HepG2 (cell line): ENCODE results near the gene SLC29A1. TPM values are rescaled to one million over a fixed set of nuclear protein-coding genes. Genes with fewer than 3 reads are reported as not detected.

Experiments
- ATF7-NPFF ChIP-seq: sonication (generic); formaldehyde crosslinking; IDR thresholded peaks from 2 replicates; pipeline ENCODE4 v1.8.1; 2023; ENCODE audit warnings: mild to moderate bottlenecking, low read depth, missing genetic modification reagents, moderate library complexity
- CEBPZ ChIP-seq: IDR thresholded peaks from 2 replicates; pipeline ENCODE4 v1.6.1; 2012; ENCODE audit warnings: low read length, improper control_type of control experiment
- CENPBD1 ChIP-seq: sonication (generic); formaldehyde crosslinking; IDR thresholded peaks from 2 replicates; pipeline ENCODE4 v1.8.0; 2022; ENCODE audit warnings: missing genetic modification reagents, low read depth, mild to moderate bottlenecking, borderline replicate concordance
- ERF ChIP-seq: IDR thresholded peaks from 2 replicates; pipeline ENCODE4 v1.6.1; 2018; ENCODE audit warnings: missing biosample characterization, missing genetic modification reagents
- HNRNPK ChIP-seq: fragments of 200-400 bp; formaldehyde crosslinking; IDR thresholded peaks from 2 replicates; pipeline ENCODE4 v1.6.1; 2018; ENCODE audit warnings: low read length, low read depth, moderate library complexity, mild to moderate bottlenecking; ENCODE audit not compliant: poor library complexity, severe bottlenecking
- IRF2 ChIP-seq: IDR thresholded peaks from 2 replicates; pipeline ENCODE4 v1.6.1; 2018; ENCODE audit warnings: missing genetic modification reagents, missing compliant biosample characterization
- KDM3A ChIP-seq: IDR thresholded peaks from 2 replicates; pipeline ENCODE4 v1.6.1; 2018; ENCODE audit warnings: low read depth, missing compliant biosample characterization
- PHF5A ChIP-seq: IDR thresholded peaks from one replicate; pipeline ENCODE4 v1.6.1; 2018; ENCODE audit warnings: low read depth, missing genetic modification reagents; ENCODE audit not compliant: unreplicated experiment
- SIX4 ChIP-seq: sonication (generic); formaldehyde crosslinking; IDR thresholded peaks from 2 replicates; pipeline ENCODE4 v1.4.0; 2020; ENCODE audit warnings: missing genetic modification reagents
- SOX5 ChIP-seq: IDR thresholded peaks from 2 replicates; pipeline ENCODE4 v1.6.1; 2016; ENCODE audit warnings: borderline replicate concordance
- THAP9 ChIP-seq: sonication (generic); formaldehyde crosslinking; IDR thresholded peaks from 2 replicates; pipeline ENCODE4; 2020; ENCODE audit warnings: missing genetic modification reagents, mild to moderate bottlenecking, borderline replicate concordance
- YEATS4 ChIP-seq: sonication (generic); formaldehyde crosslinking; IDR thresholded peaks from 2 replicates; pipeline ENCODE4 v1.4.0; 2020; ENCODE audit warnings: missing genetic modification reagents, borderline replicate concordance
- ZNF101 ChIP-seq: sonication (generic); formaldehyde crosslinking; IDR thresholded peaks from 2 replicates; pipeline ENCODE4 v1.4.0; 2020; ENCODE audit warnings: mild to moderate bottlenecking, low read depth, missing genetic modification reagents, borderline replicate concordance
- ZNF142 ChIP-seq: sonication (generic); formaldehyde crosslinking; IDR thresholded peaks from 2 replicates; pipeline ENCODE4 v1.4.0; 2020; ENCODE audit warnings: missing genetic modification reagents
- ZNF205 ChIP-seq: IDR thresholded peaks from 2 replicates; pipeline ENCODE4 v1.6.1; 2018; ENCODE audit warnings: missing biosample characterization, missing genetic modification reagents
- ZNF7 ChIP-seq: IDR thresholded peaks from 2 replicates; pipeline ENCODE4 v1.6.1; 2016; ENCODE audit warnings: missing biosample characterization, missing genetic modification reagents
- ZNF816 ChIP-seq: sonication (generic); formaldehyde crosslinking; IDR thresholded peaks from 2 replicates; pipeline ENCODE4 v1.8.0; 2022; ENCODE audit warnings: missing genetic modification reagents, mild to moderate bottlenecking, borderline replicate concordance
- polyA plus RNA-seq, 8 experiments: library from polyadenylated mRNA; depleted of rRNA in 3 of 8; stranded (reverse) in 7 of 8; unstranded in 1 of 8; fragments of >200 nt; fragmentation: Illumina TruSeq in 4 of 8; extraction: Trizol in 4 of 8; gene quantifications; 2 replicates each; pipeline versions ENCODE4 v1.2.1 to v1.2.3, GENCODE V29; 2011 to 2016; ENCODE audit warnings: low read depth in 4 of 8, missing spikeins in 1 of 8, mixed read lengths in 1 of 8; ENCODE audit not compliant: insufficient read depth in 1 of 8
- total RNA-seq, 5 experiments: library from RNA; depleted of rRNA; stranded (reverse); fragments of >200 nt; fragmentation: Illumina TruSeq; extraction: Trizol; gene quantifications; 2 replicates each; pipeline ENCODE4 v1.2.3, GENCODE V29; 2016; ENCODE audit warnings: low read depth in 1 of 5

SLC29A1 gene
- total and polyA plus RNA-seq, 2 of the 13 experiments (the other 11 are each of a cell fraction or from before 2014, with no cell fraction given) = 43.2 to 106 TPM

GRCh38 chr6:44265007-44265721, 41.8 kb downstream of the SLC29A1 start, which contains the start of gene NFKBIE (continued):
- TF ChIP-seq ATF7-NPFF (CRISPR knock-in tag) (peak; percentile 81), SIX4 (CRISPR knock-in tag) (no peak), CEBPZ (no peak), ERF (CRISPR knock-in tag) (peak; percentile 74; the same call in 1 of the 2 replicates), ZNF816 (CRISPR knock-in tag) (no peak; the same call in 1 of the 2 replicates), PHF5A (CRISPR knock-in tag) (no peak), SOX5 (no peak; the same call in 1 of the 2 replicates), ZNF205 (CRISPR knock-in tag) (no peak; the same call in 1 of the 2 replicates), YEATS4 (no peak), ZNF101 (CRISPR knock-in tag) (no peak), CENPBD1 (CRISPR knock-in tag) (no peak), KDM3A (CRISPR knock-in tag) (peak; percentile 46), ZNF7 (CRISPR knock-in tag) (no peak), IRF2 (CRISPR knock-in tag) (no peak; the same call in 1 of the 2 replicates), HNRNPK (peak; percentile 49), THAP9 (CRISPR knock-in tag) (peak; percentile 30; the same call in 1 of the 2 replicates), ZNF142 (CRISPR knock-in tag) (no peak)
